OCI-LY7 (cell line): ENCODE results near the gene IGSF21. TPM values are rescaled to one million over a fixed set of nuclear protein-coding genes. Genes with fewer than 3 reads are reported as not detected.
A peak's percentile ranks its signal among the peaks of the same experiment; 100 is the strongest.

Source experiments
- BruUV-seq: library from RNA; stranded (reverse); fragments of 400-500 nt; replicated peaks from 2 replicates; lab custom pipeline; 2021; lab: Mats Ljungman, UMichigan
- CTCF ChIA-PET: fragments of 300-600 bp; sonication (Branson Sonifier 250); formaldehyde crosslinking; loops from one replicate; lab custom pipeline; 2022; ENCODE audit warnings: antibody characterized with exemption; ENCODE audit not compliant: unreplicated experiment; lab: Charles Lee
- POLR2A ChIA-PET: fragments of 300-600 bp; sonication (Branson Sonifier 250); formaldehyde crosslinking; loops from one replicate; lab custom pipeline; 2022; ENCODE audit warnings: antibody characterized with exemption; lab: Charles Lee
- DNase-seq: peaks from one replicate; pipeline ENCODE4 v3.0.0-alpha.2; 2015; ENCODE audit warnings: low spot score
- H2AFZ ChIP-seq: fragments of 200-600 bp; sonication (generic), shearing (Covaris generic); 2 replicates; pipeline ENCODE4 v1.6.1; 2014; ENCODE audit warnings: mild to moderate bottlenecking, antibody characterized with exemption, low read length, moderate library complexity
- H3K27ac ChIP-seq: fragments of 200-600 bp; sonication (generic); 2 replicates; pipeline ENCODE4 v1.5.1; 2014; ENCODE audit warnings: mixed run types, low read depth, mild to moderate bottlenecking, moderate library complexity, low read length, inconsistent platforms; ENCODE audit not compliant: poor library complexity, severe bottlenecking
- H3K36me3 ChIP-seq: fragments of 200-600 bp; sonication (generic); 2 replicates; pipeline ENCODE4 v1.6.1; 2014; ENCODE audit warnings: mild to moderate bottlenecking, antibody characterized with exemption, low read length, moderate library complexity, mixed read lengths; ENCODE audit not compliant: insufficient read depth
- H3K4me1 ChIP-seq: fragments of 200-600 bp; sonication (generic); 2 replicates; pipeline ENCODE4 v1.5.1; 2014; ENCODE audit warnings: mild to moderate bottlenecking, low read length; ENCODE audit not compliant: insufficient read depth, poor library complexity, severe bottlenecking
- H3K4me2 ChIP-seq: fragments of 200-600 bp; sonication (generic); 2 replicates; pipeline ENCODE4 v1.6.1; 2014; ENCODE audit warnings: mild to moderate bottlenecking, low read length
- H3K4me3 ChIP-seq: fragments of 200-600 bp; sonication (generic); 2 replicates; pipeline ENCODE4 v1.5.1; 2014; ENCODE audit warnings: mild to moderate bottlenecking, low read depth, low read length; ENCODE audit not compliant: poor library complexity, severe bottlenecking
- H3K79me2 ChIP-seq: fragments of 200-600 bp; sonication (generic); 2 replicates; pipeline ENCODE4 v1.6.1; 2016; ENCODE audit warnings: low read depth, mild to moderate bottlenecking, low read length, moderate library complexity, mixed read lengths; ENCODE audit not compliant: insufficient read depth
- H3K9me2 ChIP-seq: fragments of 200-600 bp; sonication (generic); 2 replicates; pipeline ENCODE4 v1.6.1; 2016; ENCODE audit warnings: mild to moderate bottlenecking, low read length, mixed read lengths; ENCODE audit not compliant: insufficient read depth
- H3K9me3 ChIP-seq: fragments of 200-600 bp; sonication (generic); 2 replicates; pipeline ENCODE4 v1.6.1; 2014; ENCODE audit warnings: mild to moderate bottlenecking, mixed run types, low read length, mixed read lengths
- H4K20me1 ChIP-seq: fragments of 200-600 bp; sonication (generic); 2 replicates; pipeline ENCODE4 v1.6.1; 2014; ENCODE audit warnings: mild to moderate bottlenecking, antibody characterized with exemption, low read length, moderate library complexity, mixed read lengths; ENCODE audit not compliant: insufficient read depth
- CTCF ChIP-seq: fragments of 200-600 bp; sonication (generic); conservative IDR thresholded peaks from 2 replicates; pipeline ENCODE4 v1.5.1; 2014; ENCODE audit warnings: mild to moderate bottlenecking, antibody characterized with exemption, low read length, moderate library complexity, mixed read lengths
- EZH2phosphoT487 ChIP-seq: fragments of 200-600 bp; sonication (generic); IDR thresholded peaks from 2 replicates; pipeline ENCODE4 v1.6.1; 2018; ENCODE audit warnings: low read depth, borderline replicate concordance, mild to moderate bottlenecking, mixed run types, antibody characterized with exemption, low read length, moderate library complexity, mixed read lengths
- intact Hi-C: fragments of 100-400 bp; cut with micrococcal nuclease; formaldehyde crosslinking; loops from one replicate; pipeline ENCODE4 v1.10.0; 2022; ENCODE audit not compliant: unreplicated experiment
- total RNA-seq, 2 experiments: library from RNA; depleted of rRNA in 1 of 2; stranded (reverse); fragments of >200 nt in 1 of 2; shearing (Covaris generic) in 1 of 2; gene quantifications; 2 replicates each; pipeline ENCODE4 v1.2.3, GENCODE V29; 2014 to 2022

The IGSF21 gene
- total RNA-seq, 2 experiments from 2014 or later: 0.17 TPM; not detected in 1

GRCh38 chr1:18249631-18250030 is 142.0 kb downstream of the IGSF21 start:
- no peaks in the 10 kb centered on the region for H3K4me1 ChIP-seq
- no peaks in the 10 kb centered on the region for H3K79me2 ChIP-seq
- no TSS peak for BruUV-seq
- intact Hi-C loops: no loop called here
- H3K4me3 ChIP-seq: no peak overlapping the region
- no peak for DNase-seq
- H3K4me2 ChIP-seq: no peak overlapping the region
- peaks cover 5% of the 10 kb centered on the region; the same call in 1 of the 2 replicates for H3K9me3 ChIP-seq
- H4K20me1 ChIP-seq: no peaks in the 10 kb centered on the region
- ChIA-PET POLR2A (no interaction called here), CTCF (no interaction called here)
- no peaks in the 10 kb centered on the region for H3K9me2 ChIP-seq
- TF ChIP-seq CTCF: no peak
- TF ChIP-seq EZH2phosphoT487: no peak
- H2AFZ ChIP-seq: no peak overlapping the region
- no peak overlapping the region for H3K27ac ChIP-seq
- no peaks in the 10 kb centered on the region for H3K36me3 ChIP-seq

GRCh38 chr1:18253093-18253492 is 145.5 kb downstream of the IGSF21 start:
- TF ChIP-seq EZH2phosphoT487 (no peak), CTCF (no peak)
- no TSS peak for BruUV-seq
- no peaks in the 10 kb centered on the region for H3K9me2 ChIP-seq
- H3K9me3 ChIP-seq: peaks cover 5% of the 10 kb centered on the region; the same call in 1 of the 2 replicates
- no peaks in the 10 kb centered on the region for H3K36me3 ChIP-seq
- no peaks in the 10 kb centered on the region for H3K79me2 ChIP-seq
- intact Hi-C loops: no loop called here
- no peaks in the 10 kb centered on the region for H4K20me1 ChIP-seq
- no peak overlapping the region for H3K4me3 ChIP-seq
- H3K4me2 ChIP-seq: no peak overlapping the region
- H2AFZ ChIP-seq: no peak overlapping the region
- CTCF ChIA-PET: no interaction called here
- H3K27ac ChIP-seq: no peak overlapping the region
- H3K4me1 ChIP-seq: no peaks in the 10 kb centered on the region
- DNase-seq: no peak
- POLR2A ChIA-PET: interaction anchor here (0.5 to 1.2 kb wide), 2 partner anchors 14 to 18 kb away, joined by 3 to 4 read pairs; no protein-coding TSS in a partner anchor

GRCh38 chr1:18256282-18257235 is 149.0 kb downstream of the IGSF21 start:
- Histone ChIP-seq H3K4me1 (peaks cover 10% of the 10 kb centered on the region), H3K36me3 (no peaks in the 10 kb centered on the region), H2AFZ (no peak overlapping the region), H4K20me1 (no peaks in the 10 kb centered on the region), H3K79me2 (no peaks in the 10 kb centered on the region), H3K4me3 (no peak overlapping the region), H3K9me2 (no peaks in the 10 kb centered on the region), H3K4me2 (no peak overlapping the region), H3K9me3 (no peaks in the 10 kb centered on the region), H3K27ac (no peak overlapping the region)
- TF ChIP-seq CTCF (no peak), EZH2phosphoT487 (no peak)
- POLR2A ChIA-PET: no interaction called here
- CTCF ChIA-PET: no interaction called here
- intact Hi-C loops: no loop called here
- no TSS peak for BruUV-seq
- peak; percentile 60 for DNase-seq
